Kidney glomerular epithelial cell (primary cell): Measurements from ENCODE around the gene ANG.
"Not testable (repeated sequence)": the region's sequence is repeated elsewhere in the genome, so short reads cannot be mapped to it uniquely, and the experiment has no call there.

Source experiments
- DNase-seq: peaks from one replicate; lab custom pipeline; 2025; lab: John Stamatoyannopoulos, UW

ANG gene

GRCh38 chr14:20699931-20700330 lies 11.4 kb downstream of the ANG start:
- no peak for DNase-seq

- not testable (repeated sequence) for DNase-seq
These were observed 12.4 kb downstream of the ANG start for GRCh38 chr14:20700965-20701364.

- no peak for DNase-seq
These were observed 18.2 kb downstream of the ANG start for GRCh38 chr14:20706657-20707355.

- DNase-seq, result no peak
These were observed 19.1 kb downstream of the ANG start for GRCh38 chr14:20707622-20708021.

GRCh38 chr14:20711261-20711660 lies 22.7 kb downstream of the ANG start:
- no peak for DNase-seq

- DNase-seq, result no peak
These were observed 23.1 kb downstream of the ANG start for GRCh38 chr14:20711685-20712084.

GRCh38 chr14:20712904-20713303 lies 24.3 kb downstream of the ANG start:
- DNase-seq, result no peak

GRCh38 chr14:20714593-20715250 lies 26.2 kb downstream of the ANG start:
- no peak for DNase-seq

GRCh38 chr14:20719777-20720176 lies 31.2 kb downstream of the ANG start:
- DNase-seq, result no peak

- no peak for DNase-seq
These were observed 32.2 kb downstream of the ANG start for GRCh38 chr14:20720741-20721140.

GRCh38 chr14:20722016-20722415 lies 33.5 kb downstream of the ANG start:
- no peak for DNase-seq

GRCh38 chr14:20723488-20723887 lies 34.9 kb downstream of the ANG start:
- DNase-seq, result no peak

GRCh38 chr14:20726121-20726520 lies 37.6 kb downstream of the ANG start:
- DNase-seq, result not testable (repeated sequence)

- DNase-seq, result no peak
These were observed 38.0 kb downstream of the ANG start for GRCh38 chr14:20726531-20726930.

GRCh38 chr14:20730891-20731290 lies 42.3 kb downstream of the ANG start:
- no peak for DNase-seq

GRCh38 chr14:20732477-20732876 lies 43.9 kb downstream of the ANG start:
- DNase-seq, result no peak

GRCh38 chr14:20732979-20733635 lies 44.5 kb downstream of the ANG start:
- DNase-seq, result no peak

- DNase-seq, result no peak
These were observed 45.3 kb downstream of the ANG start for GRCh38 chr14:20733684-20734429.

- no peak for DNase-seq
These were observed 45.9 kb downstream of the ANG start for GRCh38 chr14:20734430-20734806.

- DNase-seq, result not testable (repeated sequence)
These were observed 49.7 kb downstream of the ANG start for GRCh38 chr14:20738292-20738691.

- no peak for DNase-seq
These were observed 53.6 kb downstream of the ANG start for GRCh38 chr14:20742132-20742531.

- no peak for DNase-seq
These were observed 55.0 kb downstream of the ANG start for GRCh38 chr14:20743556-20743955.
